HG03060 (cell line): ENCODE data around the gene HPCA.

Experiments used
- ATAC-seq: cut with Tn5 transposase; IDR thresholded peaks from one replicate; pipeline ENCODE4 v1.9.1; 2021; ENCODE audit warnings: low read depth, moderate number of reproducible peaks; ENCODE audit not compliant: unreplicated experiment

The HPCA gene

DNA sequence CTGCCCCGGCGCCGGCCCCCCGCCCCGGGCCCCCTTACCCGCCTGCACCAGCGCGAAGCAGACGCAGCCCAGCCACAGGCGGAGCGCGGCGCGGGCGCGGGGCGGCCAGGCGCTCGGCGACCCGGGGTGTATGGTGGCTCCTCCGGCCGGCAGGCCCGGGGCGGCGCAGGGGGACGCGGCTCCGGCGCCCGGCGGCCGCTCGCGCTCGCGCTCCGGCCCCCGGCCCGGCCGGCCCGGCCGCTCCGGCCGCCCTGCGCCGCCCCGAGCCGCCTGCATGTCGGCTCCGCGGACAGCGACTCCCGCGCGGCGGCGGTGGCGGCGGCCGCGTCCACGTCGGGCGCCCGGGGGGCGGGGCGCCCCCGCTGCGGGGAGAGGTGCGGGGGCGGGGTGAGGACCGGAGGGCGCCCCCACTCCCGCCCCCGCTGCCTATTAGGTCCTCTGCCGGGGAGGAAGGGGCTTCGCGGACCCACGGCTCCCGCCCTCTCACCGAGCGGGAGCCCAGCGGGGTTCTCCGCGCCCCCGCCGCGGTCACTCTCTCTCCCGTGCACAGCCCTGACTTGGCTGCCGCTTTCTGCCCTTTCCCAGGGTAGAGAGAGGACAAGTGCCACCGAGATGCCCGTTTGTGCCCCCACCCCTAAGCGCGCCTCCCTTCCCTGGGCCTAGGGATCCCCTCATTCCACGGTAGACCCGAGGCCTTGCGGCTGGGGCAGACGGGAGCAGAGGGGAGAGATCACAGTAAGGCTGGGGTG lies 15.5 kb upstream of the HPCA start, which contains the start of gene FNDC5:
FNDC5 (minus strand) TSS at position 298 of the 749 bp plus-strand sequence.
- no peak for ATAC-seq

DNA sequence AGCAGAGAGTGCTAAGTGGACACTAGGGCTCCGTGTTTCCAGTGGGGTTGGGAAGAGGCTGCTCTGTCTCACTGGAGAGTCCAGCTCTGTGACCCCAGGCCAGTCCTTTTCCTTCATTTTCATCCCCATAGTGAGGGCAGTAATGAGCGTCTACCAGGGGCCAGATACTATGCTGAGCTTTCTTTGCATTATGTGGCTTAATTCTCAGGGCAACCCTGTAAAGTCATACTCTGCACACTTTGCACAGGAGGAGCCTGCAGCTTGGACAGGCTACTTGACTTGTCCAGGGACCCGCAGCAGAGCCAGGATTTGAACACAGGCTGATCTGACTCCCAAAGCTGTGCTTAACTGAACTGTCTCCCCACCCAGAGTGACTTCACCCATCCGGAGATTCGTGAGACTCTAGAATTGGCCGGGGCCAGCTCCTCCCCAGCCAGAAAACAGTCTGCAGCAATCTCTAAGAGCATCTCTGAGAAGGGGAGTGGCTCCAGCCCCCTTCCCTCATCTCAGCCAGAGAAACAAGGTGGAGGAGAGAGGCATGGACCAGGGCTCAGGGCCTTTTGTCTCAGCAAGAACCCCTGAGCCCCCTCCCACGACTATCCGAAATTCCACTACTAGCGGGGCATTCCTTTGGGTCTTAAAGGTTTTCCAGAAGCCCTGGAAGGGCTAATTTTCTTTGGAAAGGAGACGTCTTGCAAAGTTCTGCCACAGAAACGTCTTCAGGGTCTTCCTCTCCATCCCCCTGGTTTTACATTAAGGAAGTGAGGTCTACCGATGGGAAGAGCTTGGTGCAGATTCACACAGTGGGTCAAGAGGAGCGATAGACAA lies 14.7 kb upstream of the HPCA start:
- no peak for ATAC-seq

DNA sequence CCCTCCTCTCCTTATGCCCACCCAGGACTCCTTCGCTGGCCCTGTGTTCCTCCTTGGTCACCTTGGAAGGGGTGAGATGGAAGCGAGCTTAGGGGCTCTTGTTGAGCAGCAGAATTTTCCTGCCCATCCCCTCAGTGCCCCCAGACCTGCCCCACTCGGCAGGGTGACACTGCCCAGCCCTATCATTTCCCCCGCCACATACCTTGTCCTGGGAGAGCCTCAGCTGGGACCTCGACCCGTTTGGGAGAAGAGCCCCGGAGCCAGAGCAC lies 14.2 kb upstream of the HPCA start:
- ATAC-seq: no peak

DNA sequence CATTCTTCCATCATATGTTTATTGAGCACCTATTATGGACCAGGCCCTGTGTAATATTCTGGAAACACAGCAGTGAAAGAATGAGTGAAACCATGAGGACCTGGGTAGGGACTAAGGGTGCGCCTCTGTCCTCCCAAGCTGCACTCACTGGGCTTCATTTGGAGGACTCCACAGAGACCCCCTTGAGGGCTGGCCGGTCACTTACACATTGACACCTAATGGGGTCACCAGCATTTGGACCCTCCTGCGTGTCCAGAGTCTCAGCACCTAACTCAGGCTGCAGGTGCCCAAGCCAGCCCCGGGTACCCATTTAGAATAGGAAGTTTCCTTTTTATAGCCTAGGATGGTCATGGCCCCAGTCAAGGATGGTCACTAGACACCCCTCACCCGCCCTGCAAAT lies 12.8 kb upstream of the HPCA start:
- no peak for ATAC-seq

DNA sequence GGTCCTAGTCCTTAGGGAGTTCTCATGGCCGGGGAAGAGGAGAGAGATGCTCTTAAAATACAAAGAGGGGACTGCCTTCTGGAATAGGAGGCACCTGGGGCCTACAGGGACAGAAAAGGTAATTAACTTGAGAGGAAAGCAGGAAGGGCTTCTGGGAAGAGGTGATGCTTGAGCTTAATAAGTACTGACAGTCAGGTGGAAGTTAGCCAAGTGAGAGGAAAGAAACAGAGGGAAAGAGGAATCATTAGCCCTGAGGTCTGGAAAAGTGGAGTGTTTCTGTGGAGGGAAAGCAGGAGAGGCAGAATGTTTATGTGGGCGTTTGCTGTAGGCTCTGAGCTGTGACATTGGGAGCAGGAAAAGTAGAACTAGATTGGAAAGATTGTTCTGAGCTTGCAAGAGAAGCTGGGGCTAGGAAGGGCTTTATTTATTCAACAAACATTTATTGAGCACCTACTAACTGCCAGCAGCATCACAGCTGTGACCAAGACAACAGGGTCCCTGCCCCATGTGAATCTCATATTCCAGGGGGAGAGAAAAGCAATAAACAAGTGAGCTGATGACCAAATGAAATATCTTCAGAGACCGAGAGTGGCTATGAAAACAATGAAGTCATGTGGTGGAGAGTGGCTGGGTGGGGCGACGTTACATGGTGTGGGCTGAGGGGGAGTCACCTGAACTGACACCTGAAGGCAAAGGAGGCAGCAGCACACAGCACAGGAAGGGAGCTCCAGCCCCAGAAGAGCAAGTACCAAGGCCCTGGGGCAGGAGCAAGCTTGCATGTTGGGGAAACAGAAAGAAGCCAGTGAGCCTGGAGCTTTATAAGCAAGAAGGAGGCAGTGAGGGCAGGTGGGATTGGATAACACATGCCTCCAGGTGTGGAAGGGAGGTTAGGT lies 11.2 kb upstream of the HPCA start:
- no peak for ATAC-seq

DNA sequence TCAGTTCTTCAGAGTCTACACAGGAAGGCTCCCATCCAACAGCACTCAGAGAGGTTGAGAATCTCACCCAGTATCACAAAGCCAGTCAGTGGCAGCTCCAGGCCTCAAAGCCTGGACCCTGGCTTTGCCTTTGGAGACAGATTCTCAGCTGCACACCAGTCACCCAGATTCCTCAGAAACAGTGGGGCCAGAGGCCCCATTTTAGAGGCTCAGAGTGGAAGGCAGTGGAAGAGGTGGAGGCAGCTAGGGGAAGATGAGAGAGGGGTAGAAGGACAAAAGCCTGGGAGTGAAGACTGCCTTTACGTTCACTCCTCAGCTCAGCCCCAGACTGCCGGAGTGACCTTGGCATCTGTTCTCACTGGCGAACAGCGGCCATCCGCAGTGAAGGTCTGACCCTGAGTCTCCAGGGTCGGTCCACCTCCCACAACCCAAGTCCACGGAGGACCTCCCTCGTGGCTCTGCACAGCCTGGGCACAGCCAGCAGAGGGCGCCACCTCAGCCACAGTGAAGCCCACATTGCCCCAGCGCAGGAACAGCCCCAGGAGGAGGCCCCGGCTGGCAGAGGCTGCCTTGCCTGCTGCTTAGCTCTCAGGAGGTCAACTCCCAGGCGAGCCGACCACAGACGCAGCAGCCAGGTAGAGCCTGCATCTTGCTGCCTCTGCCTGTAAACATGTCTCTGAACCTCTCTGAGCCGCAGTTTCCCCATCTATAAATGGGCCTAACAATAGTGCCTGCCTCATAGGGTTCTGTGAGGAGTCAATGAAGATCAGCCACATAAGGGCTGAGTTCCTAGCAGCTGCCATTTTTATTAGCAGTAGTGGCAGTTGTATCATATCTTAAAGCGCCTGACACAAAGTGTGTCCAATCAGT lies 9.7 kb upstream of the HPCA start:
- no peak for ATAC-seq

DNA sequence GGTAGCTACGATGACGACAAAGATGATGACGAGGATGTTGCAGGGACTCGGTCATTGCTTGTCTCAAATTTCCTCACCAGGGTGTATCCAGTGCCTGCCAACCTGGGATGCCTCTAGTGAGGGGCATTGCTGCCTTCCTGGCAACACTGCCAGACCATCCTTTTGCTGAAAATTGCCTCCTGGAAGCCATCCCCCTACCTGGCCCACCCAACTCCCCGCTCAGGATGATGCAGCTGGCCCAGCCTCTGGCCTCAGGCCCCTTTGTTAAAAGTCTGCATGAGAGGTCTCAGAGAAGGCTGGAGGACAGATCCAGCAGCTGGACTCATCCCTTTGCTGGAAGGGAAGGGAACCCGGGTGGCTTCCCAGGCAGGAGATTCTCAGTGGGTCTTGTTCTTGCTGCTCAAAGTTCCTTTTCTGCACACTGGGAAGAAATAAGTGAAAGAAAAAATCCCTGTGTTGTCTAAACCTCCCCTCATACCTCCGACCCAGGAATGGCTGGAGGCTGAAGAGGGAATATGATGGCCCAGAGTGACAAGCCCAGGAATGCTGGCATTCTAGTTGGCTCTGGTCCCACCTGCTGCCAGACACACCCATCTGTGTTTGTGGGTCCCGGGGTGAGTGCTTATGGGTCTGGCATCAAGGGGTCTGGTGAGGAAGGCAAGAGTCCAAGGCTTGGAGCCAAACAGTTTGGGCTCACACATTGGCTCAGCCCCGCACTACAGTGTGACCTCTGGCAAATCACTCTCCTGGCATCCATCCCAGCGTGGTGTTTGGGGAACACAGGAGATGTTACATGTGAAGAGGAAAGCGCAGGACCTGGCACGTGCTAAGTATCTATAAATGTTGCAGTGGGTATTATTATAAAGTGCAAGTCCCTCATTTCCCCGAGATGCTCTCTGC lies 8.8 kb upstream of the HPCA start:
- ATAC-seq: no peak

DNA sequence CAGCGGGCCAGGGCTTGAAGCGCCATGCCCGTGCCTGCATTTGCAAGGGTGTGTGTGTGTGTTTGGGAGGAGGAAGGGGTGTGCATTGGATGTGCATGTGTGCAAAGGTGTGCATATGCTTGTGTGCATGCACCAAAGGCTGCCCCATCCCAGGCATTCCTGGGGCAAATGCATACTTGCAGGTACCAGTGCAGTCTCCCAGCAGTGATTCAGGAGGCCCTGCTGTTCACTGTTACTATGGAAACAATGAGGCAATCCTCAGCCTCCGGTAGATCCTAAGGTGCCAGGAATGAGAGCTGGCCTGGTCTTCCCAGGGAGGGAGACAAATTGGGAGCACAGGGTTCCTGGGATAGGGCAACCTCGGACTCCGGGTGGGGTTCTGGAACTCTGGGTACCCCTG lies 8.1 kb upstream of the HPCA start:
- no peak for ATAC-seq

DNA sequence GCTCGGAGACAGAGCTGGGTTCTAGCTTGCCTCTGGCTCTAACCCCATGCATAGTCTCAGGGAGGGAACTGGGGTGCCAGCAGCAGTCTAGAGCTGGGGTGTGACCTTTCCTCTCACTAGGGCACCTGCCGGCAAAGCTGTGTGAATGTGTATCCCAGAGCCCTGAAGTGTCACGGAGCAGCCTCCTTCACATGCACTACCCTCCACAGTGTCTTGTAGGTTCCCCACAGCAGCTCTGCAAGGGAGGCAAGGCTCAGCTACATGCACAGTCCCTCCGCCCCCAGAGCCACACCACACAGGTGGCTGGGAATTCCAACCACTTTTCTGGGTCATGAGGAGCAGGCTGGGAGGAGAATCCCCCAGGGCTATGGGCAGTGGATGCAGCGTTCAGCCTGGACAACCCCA lies 7.7 kb upstream of the HPCA start:
- no peak for ATAC-seq

DNA sequence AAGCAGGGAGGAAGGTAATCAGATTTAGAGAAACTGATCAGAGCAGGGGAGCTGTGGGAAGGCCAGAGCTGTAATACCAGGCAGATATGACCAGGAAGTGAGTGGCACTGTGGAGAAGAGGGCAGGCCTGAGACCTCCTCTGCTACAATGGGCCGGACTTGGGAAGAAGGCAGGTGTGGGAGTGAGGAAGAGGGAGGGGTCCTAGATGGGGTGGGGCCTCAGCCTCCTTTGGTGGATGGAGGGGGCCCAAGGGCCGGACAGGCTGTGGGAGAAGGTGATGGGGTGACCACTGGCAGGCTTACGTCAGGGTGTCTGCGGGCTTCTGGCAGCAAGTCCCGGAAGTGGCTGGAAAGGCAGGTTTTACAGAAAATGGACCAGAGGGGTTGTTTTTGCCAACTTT lies 5.0 kb upstream of the HPCA start:
- no peak for ATAC-seq

DNA sequence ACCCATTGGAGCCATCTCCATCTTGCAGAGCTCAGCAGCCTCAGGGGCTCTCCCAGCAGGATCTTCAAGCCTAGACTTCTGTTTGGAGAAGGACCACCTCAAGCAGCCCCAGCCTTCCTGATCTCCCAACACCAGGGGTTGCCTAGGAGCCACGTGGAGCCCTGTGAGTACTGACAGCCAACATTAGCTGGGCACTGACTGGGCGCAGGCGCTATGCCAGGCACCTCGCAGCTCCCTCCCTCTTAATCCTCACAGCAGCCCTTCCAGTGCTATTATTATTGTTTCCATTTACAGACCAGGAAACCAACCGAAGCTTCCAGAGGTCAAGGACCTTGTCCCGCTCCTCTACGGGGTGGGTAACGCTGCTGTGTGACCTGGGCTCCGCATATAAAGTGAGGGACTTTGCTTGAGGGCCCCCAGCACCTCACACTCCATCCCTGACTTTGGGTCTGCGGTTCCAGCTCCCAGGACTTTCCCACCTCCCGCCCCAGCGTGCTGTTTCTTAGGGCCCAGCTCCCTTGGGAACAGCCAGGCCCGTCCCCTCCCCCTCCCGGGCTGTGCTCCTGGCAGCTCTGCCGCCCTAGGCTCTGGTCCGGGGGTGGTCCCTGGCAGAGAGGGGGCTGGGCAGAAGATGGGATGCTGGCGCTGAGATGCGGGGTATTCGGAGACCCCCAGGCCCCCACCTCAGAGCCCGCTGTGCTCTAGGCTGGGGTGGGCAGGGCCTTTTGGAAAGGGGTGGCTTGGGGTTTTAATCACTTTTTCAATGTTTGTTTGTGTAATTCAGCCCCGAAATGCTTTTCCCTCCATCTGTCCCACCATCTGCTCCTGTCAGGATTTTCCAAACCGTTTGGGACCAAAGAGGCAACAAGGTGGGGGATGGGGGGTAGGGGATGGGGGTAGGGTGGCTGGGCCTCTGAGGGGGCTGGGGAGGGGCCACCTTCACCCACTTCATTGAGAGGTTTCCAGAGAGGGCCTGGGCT lies 4.1 kb upstream of the HPCA start:
- no peak for ATAC-seq

DNA sequence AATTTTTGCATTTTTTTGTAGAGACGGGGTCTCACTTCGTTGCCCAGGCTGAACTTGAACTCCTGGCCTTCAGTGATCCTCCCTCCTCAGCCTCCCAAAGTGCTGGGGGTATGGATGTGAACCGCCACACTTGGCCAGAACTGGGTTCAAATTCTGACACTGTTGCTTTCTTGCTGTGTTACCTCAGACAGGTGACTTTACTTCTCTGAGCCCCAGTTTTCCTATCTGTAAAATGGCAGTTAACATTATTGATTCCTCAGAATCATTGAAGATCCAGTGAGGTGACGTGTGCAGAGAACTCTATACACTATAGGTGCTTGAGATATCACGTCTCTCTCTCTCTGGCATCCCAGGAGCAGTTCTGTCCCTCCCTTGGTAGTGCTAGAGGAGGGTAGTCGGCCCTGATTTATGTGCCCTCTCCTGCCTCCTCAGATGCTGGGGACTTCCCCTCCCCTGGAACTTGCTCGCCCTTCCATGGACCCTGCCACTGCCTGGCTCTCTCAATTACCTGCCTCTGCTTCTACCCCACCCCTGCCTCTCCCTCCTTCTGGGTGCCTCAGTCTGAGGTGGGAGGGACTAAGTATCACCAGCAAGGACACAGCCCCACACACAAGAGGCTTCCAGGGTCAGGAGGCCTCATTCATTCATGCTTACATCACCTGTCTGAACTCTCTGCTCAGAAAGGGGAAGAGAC lies 2.8 kb upstream of the HPCA start:
- ATAC-seq: no peak

DNA sequence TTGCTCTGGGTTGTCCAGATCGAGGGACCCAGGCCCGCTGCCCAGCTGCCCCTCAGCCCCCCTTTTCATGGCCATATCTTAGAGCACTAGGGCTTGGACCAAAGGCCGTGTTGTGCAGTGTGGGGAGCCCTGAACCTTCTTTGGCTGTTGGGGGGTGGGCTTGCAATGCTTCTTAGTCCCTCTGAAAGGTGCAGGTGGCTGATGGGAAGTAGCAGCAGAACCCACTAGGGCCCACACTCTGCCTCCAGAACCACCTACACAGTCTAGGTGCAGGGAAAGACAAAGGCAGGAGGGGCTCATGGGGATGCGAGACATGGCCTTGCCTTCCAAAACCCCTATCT lies 2.3 kb upstream of the HPCA start:
- no peak for ATAC-seq

DNA sequence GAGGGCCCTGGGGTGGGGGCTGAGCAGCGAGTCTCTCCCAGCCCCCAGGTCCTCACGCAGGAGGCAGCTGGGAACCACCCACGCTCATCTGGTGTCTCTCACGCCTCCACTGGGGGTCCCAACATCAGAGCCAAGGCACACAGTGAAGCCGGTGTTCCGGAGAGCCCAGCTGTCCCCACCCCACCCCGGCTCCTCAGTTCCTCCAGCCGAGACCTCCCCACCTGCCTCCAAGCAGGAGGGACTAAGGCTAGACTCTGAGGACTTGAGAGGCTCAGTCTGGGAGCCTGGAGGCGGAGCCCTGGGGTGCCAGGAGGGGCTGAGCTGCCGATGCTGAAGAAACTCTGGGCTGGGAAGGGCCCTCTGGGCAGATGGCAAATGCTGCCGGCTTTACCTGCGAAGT lies 1.6 kb upstream of the HPCA start:
- ATAC-seq: no peak

DNA sequence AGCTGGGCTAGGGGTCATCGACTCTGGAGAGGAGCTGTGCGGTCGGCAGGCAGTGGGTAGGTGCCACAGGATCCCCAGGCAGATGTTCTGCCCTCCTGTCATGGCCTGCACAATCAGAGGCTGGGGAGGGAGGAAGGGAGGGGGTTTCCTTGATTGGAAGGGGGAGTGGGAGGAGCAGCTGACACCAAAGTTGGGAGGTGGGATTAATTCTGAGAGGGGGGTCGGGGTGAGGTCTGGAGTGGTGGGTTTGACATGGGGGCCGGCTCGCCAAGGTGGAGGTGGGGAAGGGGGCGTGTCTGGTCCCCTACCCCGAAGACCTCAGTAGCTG lies 651 bp upstream of the HPCA start:
- ATAC-seq: no peak

DNA sequence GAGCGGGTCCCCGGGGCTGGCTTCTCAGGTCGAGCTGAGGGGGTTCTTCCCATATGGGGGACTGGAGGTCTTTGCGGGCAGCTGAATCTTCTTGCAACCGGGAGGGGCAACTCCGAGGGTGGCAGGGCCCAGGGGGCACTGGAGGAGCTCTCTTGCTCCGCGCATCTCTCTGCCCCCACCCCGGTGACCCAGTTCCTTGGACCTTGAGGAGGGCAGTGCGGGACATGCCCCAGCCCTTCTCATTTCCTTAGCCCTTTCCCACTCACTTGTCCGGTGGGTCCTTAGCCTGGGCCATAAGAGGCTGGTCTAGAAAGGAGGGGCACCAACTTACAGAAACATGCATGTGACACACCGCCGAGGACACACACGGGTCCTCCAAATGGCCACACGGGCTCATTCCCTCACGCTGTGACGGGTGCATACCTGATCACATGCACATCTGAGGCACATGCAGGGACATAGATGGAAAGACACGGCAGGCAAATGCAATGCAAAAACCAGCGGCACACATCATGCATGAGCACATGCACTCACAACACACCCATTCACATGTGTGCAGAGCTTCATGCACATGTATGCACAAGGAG lies 630 bp downstream of the HPCA start:
- ATAC-seq: no peak

DNA sequence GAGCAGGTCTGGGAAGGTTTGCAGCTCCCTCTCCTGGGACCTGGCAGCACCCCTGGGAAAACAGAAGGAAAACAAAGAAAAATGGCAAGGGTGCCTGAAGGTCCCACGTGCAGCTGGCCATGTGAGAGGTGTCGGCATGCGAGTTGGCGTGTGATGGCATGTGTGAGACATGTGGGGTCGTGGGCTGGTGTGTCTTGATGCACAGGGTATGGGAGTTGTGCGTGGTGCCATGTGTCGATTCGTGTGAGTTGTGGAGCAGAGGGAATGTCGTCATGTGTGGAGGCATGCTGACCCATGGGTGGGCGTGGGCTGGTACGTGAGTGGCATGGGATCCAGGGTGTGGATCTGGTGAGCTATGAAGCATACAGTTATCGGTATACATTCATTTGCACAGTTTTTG lies 1.3 kb downstream of the HPCA start:
- ATAC-seq: no peak

DNA sequence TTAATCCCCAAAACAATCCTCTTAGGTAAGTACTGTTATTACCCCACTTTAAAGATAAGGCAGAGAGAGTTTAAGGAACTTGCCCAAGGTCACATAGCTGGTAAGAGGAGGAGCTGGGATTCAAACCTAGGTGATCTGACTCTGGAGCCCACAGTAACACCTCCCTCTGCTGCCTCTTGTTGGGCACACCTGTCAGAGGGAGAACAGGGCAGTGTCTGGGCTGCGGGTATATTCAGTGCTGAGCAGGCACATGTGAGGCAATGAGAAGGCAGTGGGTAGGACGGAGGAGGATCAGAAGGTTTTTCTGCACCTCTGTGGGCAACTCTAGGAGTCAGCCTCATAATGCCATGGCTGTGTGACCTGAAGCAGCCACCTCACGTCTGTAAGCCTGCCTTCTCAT lies 1.8 kb downstream of the HPCA start:
- no peak for ATAC-seq
